Body of pancreas (tissue), 4 donors: ENCODE measurements around the gene P2RX5.
A peak's percentile ranks its signal among the peaks of the same experiment; 100 is the strongest.

Experiments used
- CTCF ChIP-seq, 7 experiments: fragments of 450-650 bp in 4 of 7; fragments of 200-600 bp in 3 of 7; sonication (generic) in 3 of 7; IDR thresholded peaks; one replicate each; pipeline ENCODE4 v1.5.1; 2016 to 2019; ENCODE audit warnings: antibody characterized with exemption in 7 of 7
- POLR2A ChIP-seq, 3 donors: fragments of 450-650 bp; IDR thresholded peaks; one replicate each; pipeline ENCODE4 v1.6.1; 2016; ENCODE audit warnings: antibody characterized with exemption in 3 of 3, mild to moderate bottlenecking in 2 of 3

- TF ChIP-seq CTCF (IDR thresholded peaks at IDR 0.05) (peak; percentile 57 to 86 (median 77)), POLR2A (IDR thresholded peaks at IDR 0.05) (no peak)
These were observed 12.9 kb downstream of the P2RX5 start for GRCh38 chr17:3683054-3683511.
